Stimulated activated CD4-positive, alpha-beta T cell treated with anti-CD3 and anti-CD28 coated beads, Interleukin-2, amount 100 ng/mL, for 4 hours (primary cell): ENCODE data around the gene SND1.

Experiments
- DNase-seq: peaks from one replicate; pipeline ENCODE4 v3.0.0-alpha.2; 2020; ENCODE audit warnings: low read depth

Gene SND1

DNA sequence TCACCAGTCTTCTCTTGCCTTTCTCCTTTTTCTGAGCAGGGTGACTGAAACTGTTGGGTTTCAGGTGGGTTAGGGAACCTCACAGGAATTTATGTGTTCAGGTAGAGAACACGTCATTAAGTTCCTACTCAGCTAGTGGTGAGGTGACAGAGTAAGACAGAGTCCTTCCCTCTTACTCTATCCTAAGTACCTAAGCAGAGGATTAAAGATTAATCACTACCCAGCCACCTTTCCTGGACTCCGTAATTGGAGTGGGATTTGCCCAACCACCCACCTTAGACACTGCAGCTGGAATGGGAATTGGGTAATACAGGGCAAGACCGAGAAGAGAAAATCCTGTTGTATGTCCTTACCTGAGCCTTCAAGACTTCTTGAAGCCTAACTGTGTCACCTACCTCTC lies 221.2 kb downstream of the SND1 start:
- DNase-seq, result no peak

DNA sequence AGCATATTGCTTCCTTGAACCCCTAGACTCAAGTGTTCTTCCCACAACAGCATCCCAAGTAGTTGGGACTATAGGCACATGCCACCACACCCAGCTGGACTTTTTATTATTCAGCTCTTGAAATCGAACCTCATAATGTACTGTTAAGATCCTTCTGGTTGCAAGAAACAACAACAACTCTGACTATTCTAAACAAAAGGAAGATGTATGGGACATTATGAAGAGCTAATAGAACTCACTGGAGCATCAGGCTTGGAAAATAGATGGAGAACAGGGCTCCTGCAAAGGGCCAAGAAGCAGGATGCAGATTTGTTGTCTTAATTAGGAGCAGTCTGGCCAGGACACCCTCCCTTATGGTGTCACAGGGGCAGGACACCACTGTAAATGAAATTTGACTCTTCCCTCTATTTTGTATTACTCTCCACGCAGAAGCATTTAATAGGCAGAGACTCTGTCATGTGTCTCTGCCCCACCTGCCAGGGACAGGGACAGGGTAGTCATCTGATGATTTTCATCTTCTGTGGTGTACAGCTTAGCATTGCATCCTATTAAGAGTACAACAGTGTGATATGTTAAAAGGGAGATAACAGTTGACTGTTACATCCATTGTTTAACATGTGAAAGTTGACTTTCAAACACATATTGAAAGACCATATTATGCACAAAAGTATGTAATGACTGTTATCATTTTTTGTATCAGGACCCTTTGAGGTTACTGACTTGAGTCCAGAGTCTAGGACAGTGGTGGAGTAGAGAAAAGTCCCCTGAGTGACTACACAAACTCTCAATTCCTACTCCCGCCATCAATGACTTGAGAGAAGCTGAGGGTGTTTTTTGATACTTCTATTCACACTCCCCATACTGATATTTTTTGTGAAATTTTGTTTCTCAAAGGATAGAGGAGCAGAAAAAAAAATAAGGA lies 222.0 kb downstream of the SND1 start:
- DNase-seq, result no peak

DNA sequence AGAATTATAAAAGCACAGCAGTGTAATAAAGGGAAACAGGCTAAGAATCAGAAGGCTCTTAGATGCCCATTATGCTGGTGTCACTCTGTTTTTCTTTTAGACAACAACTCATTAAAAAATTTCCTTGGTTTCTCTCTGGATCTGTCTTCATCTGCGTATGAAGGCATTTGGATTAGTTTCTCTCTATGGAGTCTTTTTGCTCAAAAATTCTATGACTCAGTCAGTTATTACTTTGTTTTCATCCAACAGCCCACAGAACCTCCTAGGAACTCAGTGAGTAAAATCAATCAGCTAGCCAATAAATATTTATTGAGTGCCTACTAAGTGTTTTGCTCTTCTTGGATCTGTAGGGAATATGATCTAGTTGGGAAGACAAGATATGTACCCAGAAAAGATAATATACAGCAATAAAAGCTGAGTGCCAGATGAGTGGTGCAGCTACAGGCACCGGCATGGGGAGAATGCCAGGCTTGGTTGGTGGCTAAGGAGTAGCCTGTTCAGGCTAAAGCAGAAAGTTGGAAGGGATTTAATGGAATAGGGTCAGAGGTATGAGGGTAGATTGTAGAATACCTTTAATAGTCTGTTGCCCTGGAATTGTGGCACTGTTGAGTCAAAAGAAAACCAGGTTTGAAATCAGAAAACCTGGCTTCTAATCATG lies 223.1 kb downstream of the SND1 start:
- DNase-seq, result no peak

DNA sequence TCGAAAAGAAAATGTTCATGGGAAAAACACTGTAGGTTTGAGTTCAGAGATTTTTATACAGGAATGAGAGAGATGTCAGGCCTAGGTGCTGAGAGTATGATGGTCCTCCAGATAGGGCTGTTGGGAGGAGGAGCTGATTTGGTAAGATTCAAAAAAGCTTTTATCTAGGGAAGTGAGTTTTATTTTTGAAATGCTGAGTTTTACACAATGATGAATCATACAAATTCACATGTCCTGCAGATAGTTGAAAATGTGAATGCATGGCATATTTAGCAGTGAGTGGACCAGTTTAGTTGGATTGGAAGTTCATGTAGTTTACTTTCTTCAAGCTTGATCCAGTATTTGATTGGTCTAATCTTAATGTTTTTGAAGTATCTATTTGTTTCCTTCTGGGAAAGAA lies 224.4 kb downstream of the SND1 start:
- no peak for DNase-seq

DNA sequence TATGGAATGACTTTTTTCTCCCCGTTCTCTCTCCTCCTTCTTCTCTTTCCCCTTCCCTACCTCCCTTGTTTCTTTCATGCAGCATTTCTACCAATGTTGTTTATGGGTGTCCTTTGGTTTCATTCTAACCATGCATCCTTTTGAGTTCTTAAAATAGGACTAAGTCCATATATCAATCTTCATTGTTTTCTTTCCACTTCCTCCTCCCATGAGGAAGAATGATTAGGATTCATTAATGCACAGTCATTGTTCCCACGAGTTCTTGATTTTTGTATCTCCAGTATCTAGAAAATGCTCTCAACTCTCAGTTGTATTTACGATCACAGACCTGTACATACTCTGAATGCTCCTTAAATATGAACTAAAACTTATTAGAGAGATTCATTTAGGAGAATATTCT lies 226.0 kb downstream of the SND1 start:
- DNase-seq, result no peak

DNA sequence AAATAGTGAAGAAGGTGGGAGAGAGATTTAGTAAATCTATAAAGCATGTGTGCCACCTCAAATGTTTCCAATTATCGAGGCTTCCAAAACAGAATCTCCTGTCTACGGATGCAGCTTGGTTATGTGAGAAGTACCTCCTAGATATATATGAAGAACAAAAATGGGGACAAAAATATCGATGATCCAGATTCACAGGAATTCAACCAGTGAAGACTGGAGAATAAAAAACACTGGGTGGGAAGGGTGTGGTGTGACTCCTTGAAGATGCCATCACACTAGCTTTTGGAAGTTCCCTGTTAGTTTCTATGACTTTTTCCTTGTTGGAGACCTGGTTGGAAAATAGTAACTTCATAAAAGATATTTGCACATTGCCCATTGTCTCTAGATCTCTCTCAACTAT lies 226.8 kb downstream of the SND1 start:
- no peak for DNase-seq

DNA sequence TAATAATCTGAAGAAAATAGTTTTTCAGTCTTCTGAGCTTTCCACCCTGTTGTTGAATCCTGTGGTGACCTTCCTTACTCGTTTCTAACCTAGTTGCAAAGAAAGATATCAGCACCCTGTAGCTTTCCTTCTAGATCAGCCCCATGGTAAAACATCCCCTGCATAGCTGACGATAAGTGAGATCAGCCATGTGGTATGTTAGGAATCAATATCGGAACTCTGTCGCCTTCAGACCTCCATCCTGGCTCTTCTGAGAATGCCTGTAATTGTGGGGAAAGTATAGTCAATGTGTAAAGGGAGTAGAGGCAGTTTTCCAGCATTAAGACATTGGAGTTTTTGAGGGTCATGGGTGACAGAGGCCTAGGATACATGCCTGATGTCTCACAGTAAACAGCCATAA lies 227.4 kb downstream of the SND1 start:
- DNase-seq, result no peak

DNA sequence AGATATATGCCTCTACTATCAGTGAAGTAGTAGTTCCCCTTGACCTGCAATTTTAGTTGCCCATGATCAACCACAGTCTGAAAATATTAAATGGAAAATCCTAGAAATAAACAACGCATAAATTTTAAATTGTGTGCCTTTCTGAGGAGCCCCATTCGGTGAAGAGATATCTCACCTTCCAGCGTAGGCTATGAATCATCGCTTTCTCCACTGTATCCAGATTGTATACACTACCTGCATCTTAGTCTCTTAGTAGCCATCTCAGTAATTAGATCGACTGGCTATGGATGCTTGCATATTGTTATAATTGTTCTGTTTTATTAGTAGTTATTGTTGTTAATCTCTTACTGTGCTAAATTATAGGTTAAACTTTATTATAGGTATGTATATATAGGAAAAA lies 227.9 kb downstream of the SND1 start:
- DNase-seq, result no peak

DNA sequence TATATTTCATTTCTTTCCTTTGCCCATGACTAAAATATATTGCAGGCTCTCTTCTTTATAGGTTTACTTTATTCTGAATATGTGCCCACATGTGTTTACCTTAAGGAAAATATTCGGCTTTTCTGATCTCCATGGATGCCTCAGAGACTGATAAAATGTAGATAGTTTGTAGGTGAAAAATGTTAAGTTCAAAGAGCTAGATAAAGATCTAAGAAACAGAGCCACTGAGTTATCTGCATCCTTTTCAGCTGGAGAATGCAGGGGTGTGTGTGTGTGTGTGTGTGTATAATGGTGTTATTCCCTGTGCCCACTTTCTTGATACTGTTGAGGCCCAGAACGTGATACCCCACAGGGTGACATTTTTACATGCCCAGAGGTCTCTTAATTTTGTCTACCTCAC lies 228.5 kb downstream of the SND1 start:
- DNase-seq, result no peak

DNA sequence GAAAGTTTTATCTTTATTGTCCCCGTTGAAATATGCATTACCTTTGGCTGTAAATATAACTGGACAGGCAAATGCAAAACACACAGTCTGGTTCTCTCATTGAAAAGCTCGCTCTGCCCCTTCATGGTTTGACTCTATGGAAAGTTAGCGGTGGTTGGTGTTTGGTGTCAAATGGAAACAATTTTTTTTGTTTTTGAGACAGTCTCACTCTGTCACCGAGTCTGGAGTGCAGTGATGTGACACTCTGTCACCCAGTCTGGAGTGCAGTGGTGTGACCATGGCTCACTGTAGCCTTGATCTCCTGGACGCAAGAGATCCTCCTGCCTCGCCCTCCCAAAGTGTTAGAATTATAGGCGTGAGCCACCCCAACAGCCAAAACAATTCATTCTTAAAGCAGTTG lies 229.6 kb downstream of the SND1 start:
- no peak for DNase-seq

DNA sequence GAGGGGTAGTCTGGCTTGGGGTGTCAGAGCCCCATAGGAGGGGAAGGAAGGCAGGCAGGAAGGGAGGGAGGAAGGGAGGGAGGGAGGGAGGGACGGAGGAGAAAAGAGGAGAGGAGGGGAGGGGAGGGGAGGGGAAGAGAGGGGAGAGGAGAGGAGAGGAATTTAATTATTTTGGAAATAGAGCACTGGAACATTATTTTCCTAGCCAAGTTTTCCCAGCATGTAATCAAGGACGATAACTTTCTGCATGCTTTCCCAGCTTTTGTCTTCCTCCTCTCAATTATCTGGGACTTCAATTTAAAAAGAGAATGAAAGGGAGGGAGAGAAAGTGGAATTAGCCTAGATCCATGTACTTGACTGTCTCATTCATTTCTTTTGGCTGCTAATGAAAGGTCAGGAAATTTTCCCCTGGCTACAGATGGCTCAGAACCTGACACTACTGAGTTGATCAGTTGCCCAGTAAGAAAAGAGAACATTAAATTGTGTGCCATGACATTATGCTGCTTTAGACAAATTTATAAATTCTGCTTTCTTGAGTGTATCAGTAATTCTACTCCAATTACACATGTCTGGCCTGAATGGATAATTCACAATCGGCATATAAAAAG lies 230.4 kb downstream of the SND1 start:
- DNase-seq, result no peak

DNA sequence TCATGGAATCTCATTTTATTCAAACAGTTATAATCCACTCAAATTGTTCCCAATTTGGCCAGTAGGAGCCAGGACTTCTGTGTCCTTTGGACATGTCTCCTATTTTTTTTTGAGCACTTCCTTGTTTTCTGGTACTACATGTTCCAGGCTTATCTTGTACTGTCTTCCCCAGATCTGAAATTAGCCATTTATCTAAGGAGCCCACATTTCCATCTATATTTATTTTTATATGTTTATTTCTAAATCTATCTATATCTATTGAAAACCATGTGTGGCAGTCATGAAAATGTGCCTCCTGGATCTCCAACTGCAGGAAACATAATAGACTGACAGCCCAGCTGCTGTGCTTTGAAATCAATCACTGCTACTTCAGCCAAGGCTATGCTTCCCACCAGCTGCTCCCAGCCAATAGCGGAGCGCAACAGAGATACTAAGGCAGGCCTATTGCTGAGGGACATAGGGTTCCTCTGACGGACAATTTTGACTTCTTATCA lies 232.1 kb downstream of the SND1 start:
- no peak for DNase-seq

DNA sequence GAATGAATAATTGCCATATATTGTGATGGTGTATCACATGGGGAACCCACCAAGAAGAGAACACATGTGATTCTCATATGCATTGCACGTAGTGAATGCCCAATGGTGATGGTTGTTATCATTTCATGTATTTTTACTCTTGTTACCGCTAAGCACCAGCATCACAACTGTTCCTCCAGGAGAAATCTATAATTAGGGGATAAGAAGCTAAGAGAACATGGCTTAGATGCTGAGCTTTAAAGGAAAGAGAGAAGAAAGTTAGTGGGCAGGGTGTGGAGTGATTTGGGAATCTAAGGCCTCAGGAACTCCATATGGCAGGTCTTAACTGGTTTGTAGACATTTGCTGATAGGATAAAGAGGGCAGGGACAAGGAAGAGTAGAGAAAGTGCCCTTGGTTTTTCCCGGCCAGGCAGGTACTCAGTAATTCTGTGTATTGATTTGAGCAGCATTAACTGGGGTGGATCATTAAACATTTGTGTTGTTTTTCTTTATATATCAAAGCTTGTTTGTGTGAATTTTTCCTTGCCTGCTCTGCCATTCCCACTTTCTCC lies 233.3 kb downstream of the SND1 start:
- no peak for DNase-seq

DNA sequence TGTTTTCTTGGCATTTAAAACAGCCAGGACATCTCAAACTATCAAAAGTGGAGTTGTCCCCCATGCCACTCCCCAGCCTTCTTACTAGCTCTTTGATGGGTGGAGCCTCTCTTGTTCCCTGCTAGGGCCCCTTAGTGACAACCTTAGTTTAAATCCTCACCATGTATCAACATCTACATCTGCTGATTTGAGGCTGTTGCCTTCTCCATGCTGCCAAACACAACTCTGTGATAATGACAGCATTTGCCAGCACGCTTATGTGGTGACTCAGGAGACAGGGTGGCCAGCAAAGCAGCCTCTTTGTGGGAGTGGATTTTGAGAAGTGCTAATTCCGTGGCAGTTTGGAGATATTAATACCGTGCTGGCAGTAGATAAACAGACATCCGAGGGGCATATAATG lies 233.8 kb downstream of the SND1 start:
- DNase-seq, result no peak

DNA sequence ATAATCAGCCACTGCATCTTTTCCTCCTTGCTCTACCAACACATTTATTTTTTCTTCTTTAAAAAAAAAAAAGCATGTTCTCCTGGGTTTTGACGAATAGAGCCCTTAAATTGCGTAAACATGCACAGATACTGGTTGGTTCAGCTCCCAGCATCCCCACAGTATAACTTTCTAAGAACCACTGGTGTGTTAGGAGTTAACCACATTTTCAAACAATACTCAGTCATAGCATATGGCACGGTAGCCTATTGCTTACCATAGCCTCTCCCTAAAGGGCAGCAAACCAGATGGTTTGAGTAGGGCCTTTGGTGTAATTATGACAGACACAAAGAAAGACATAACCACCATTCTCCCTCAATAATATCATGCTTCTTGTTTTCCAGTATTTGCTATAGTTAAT lies 234.3 kb downstream of the SND1 start:
- no peak for DNase-seq

DNA sequence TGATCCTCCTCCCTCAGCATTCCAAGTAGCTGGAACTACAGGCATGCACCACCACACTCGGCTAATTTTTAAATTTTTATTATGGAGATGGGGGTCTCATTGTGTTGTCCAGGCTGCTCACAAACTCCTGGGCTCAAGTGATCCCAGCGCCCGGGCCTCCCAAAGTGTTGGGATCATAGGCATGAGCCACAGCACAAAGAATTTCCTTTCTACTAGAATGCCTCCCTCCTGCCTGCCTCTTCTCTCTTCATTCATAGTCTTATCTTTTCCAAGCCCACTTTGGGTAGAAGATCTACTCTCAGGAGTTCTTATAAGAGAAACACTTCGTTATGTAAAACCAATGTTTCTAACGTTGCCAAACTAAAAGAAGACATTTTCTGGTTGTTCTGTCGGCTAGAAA lies 235.1 kb downstream of the SND1 start:
- DNase-seq, result no peak

DNA sequence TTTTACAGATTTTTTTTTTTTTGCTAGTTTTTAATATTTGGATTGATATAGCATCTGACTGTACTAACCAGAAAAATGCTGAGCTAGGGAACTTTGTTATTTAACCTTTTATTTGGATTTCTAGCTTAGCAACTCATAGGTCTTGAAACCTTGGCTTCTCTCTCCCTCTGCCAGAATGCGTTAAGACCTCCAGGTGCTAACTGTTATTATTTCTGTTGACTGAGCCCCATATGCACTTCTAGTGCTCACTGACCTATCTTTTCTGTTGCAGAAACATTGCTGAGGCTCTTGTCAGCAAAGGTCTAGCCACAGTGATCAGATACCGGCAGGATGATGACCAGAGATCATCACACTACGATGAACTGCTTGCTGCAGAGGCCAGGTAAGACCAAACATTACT lies 235.6 kb downstream of the SND1 start:
- DNase-seq, result no peak

DNA sequence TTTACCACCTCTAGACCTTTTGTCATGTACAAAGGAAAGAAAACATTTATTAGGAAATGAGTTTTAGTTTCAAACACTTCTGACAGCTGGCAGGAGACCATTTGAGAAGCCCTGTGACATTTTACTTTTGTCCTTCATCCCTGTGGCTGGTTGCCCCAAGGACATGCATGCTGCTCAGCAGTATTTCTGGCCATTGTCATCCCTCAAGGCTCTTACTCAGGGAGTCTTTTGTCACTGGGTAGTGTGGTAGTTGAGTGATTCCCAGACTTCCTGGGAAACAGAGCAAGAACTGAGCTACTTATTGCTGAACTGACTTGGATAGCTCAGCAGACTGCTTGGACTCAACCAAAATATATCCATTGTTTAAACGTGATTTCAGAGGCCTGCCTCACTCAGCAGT lies 236.4 kb downstream of the SND1 start:
- DNase-seq, result no peak

DNA sequence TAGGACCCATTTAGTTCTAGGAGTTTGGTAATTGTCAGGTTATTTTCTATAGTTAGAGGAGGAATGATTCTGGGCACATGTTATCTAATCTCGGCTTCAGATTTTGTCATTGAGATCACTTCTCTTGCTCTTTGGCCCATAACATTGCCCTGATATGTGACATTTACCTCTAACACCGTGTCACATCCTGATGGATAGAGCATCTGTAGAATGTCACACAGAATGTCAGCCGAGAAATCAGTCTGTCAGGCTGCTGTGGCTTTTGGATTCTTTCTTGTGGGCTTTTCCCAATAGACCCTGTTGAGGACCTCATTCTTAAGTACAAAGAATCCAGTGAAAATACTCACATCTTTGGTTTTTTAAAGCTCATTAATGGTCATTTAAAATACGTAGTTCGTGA lies 236.8 kb downstream of the SND1 start:
- DNase-seq, result no peak

DNA sequence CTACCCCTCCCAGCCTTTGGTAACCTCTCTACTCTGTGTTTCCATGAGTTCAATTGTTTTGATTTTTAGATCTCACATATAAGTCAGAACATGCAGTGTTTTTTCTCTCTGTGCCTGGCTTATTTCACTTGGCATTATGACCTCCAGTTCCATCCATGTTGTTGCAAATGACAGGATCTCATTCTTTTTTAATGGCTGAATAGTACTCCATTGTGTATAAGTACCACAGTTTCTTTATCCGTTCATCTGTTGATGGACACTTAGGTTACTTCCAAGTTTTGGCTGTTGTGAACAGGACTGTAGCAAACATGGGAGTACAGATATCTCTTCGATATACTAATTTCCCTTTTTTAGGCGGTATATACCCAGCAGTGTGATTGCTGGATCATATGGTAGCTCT lies 237.7 kb downstream of the SND1 start:
- no peak for DNase-seq

DNA sequence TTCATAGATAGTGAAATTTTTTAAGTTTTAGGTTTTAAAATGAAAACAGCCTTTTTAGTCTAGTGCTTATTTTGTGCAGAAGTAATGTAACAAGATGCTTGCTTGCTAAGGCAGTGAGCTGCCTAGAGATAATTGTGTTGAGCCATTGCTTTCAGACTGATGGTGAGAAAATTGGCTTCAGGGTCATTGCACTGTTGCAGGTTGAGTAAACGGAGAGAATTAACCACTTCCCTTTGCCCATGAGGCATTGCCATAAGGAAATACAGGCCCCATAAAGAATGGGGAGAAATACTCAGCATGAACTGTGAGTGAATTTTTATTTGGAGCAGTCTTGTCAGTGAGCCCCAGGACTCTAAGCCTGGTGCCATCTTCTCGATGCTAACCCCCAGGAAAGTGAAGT lies 238.7 kb downstream of the SND1 start:
- no peak for DNase-seq

DNA sequence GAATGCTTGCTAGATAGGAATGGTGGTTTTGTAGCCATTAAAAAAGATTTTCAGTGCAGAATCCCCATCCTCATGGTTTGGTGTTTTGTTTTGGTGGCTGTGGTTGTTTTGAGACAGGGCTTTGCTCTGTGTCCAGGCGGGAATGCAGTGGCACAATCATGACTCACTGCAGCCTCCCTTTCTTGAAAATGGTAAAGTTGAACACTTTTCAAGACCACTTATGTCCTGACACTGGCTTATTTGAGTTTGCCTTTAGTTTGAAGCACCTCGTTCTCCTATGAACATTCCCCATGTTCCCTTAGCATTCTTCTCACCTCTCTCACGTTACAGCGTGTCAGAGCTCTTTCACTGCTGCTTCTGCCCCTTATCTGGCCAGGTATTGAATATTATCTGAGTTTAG lies 239.2 kb downstream of the SND1 start:
- no peak for DNase-seq
